Naive thymus-derived CD4-positive, alpha-beta T cell (primary cell): Measurements from ENCODE around the gene CCDC28A. TPM values are rescaled to one million over a fixed set of nuclear protein-coding genes. Genes with fewer than 3 reads are reported as not detected.

Experiments
- ATAC-seq: fragments of 150-1000 bp; cut with Tn5 transposase; 2 replicates; pipeline ENCODE4 v1.10.0; 2021; ENCODE audit warnings: mild to moderate bottlenecking, moderate library complexity
- CTCF ChIA-PET: fragments of 350-600 bp; sonication (Branson Sonifier 250); formaldehyde crosslinking; loops from one replicate; lab custom pipeline; 2021; ENCODE audit warnings: antibody characterized with exemption; lab: Charles Lee
- POLR2A ChIA-PET: fragments of 350-600 bp; sonication (Branson Sonifier 250); formaldehyde crosslinking; loops from one replicate; lab custom pipeline; 2021; ENCODE audit warnings: antibody characterized with exemption, inconsistent platforms; lab: Charles Lee
- DNase-seq, 9 donors: peaks; one replicate each; pipeline versions ENCODE4 v3.0.0 to v3.0.0-alpha.2; 2020 to 2022; ENCODE audit warnings: mixed read lengths in 1 of 9
- H3K27ac ChIP-seq: one replicate; pipeline ENCODE4 v1.7.0; 2013; ENCODE audit warnings: mild to moderate bottlenecking, low read depth, low read length, moderate library complexity
- H3K27me3 ChIP-seq, 2 donors: one replicate each; pipeline ENCODE4 v1.7.0; 2013; ENCODE audit warnings: low read length in 2 of 2, mild to moderate bottlenecking in 2 of 2, moderate library complexity in 2 of 2; ENCODE audit not compliant: control insufficient read depth in 2 of 2, insufficient read depth in 2 of 2
- H3K36me3 ChIP-seq, 3 experiments: 1 replicate in 2 of 3; 2 replicates in 1 of 3; pipeline ENCODE4 v1.7.0; 2013; ENCODE audit warnings: low read length in 3 of 3, mild to moderate bottlenecking in 3 of 3, moderate library complexity in 1 of 3; ENCODE audit not compliant: insufficient read depth in 3 of 3, control insufficient read depth in 2 of 3
- H3K4me1 ChIP-seq, 2 donors: one replicate each; pipeline ENCODE4 v1.7.0; 2013; ENCODE audit warnings: low read length in 2 of 2, mild to moderate bottlenecking in 2 of 2, moderate library complexity in 1 of 2; ENCODE audit not compliant: control insufficient read depth in 2 of 2, insufficient read depth in 2 of 2
- H3K4me3 ChIP-seq: 2 replicates; pipeline ENCODE4 v1.7.0; 2013; ENCODE audit warnings: mild to moderate bottlenecking, low read length
- H3K9me3 ChIP-seq, 3 experiments: 1 replicate in 2 of 3; 2 replicates in 1 of 3; pipeline ENCODE4 v1.7.0; 2013; ENCODE audit warnings: low read length in 3 of 3; ENCODE audit not compliant: control insufficient read depth in 2 of 3
- H3K27ac Mint-ChIP-seq, 9 donors: one replicate each; pipeline ENCODE4 v1.8.0; 2020 to 2022; ENCODE audit warnings: mixed read lengths in 9 of 9, mild to moderate bottlenecking in 8 of 9, moderate library complexity in 5 of 9, inconsistent platforms in 2 of 9
- H3K27me3 Mint-ChIP-seq, 5 donors: one replicate each; pipeline ENCODE4 v1.8.0; 2021 to 2022; ENCODE audit warnings: mixed read lengths in 5 of 5, mild to moderate bottlenecking in 1 of 5
- H3K36me3 Mint-ChIP-seq, 5 donors: one replicate each; pipeline ENCODE4 v1.8.0; 2020 to 2022; ENCODE audit warnings: mixed read lengths in 5 of 5, mild to moderate bottlenecking in 3 of 5, inconsistent platforms in 1 of 5
- H3K4me1 Mint-ChIP-seq, 7 donors: one replicate each; pipeline ENCODE4 v1.8.0; 2020 to 2022; ENCODE audit warnings: mixed read lengths in 7 of 7, mild to moderate bottlenecking in 3 of 7, inconsistent platforms in 1 of 7
- H3K4me3 Mint-ChIP-seq, 10 donors: one replicate each; pipeline ENCODE4 v1.8.0; 2020 to 2022; ENCODE audit warnings: mild to moderate bottlenecking in 10 of 10, mixed read lengths in 10 of 10, moderate library complexity in 6 of 10, inconsistent platforms in 2 of 10
- H3K9me3 Mint-ChIP-seq, 11 donors: one replicate each; pipeline ENCODE4 v1.8.0; 2020 to 2022; ENCODE audit warnings: mixed read lengths in 11 of 11, mild to moderate bottlenecking in 4 of 11, inconsistent platforms in 1 of 11, moderate library complexity in 1 of 11
- intact Hi-C, 2 donors: fragments of 100-400 bp; cut with micrococcal nuclease; formaldehyde crosslinking; loops; one replicate each; pipeline ENCODE4 v1.15.1; 2023
- polyA plus RNA-seq, 2 donors: library from polyadenylated mRNA; unstranded; fragments of 300-500 nt; fragmentation: Illumina TruSeq; gene quantifications; one replicate each; pipeline ENCODE4 v1.2.3, GENCODE V29; 2021
- total RNA-seq, 6 experiments: library from RNA in 5 of 6; stranded (reverse) in 5 of 6; gene quantifications; 1 replicate in 5 of 6; 2 replicates in 1 of 6; pipeline ENCODE4 v1.2.3 and lab custom pipeline; 2021 to 2026

Gene CCDC28A
- total and polyA plus RNA-seq, 7 experiments from 2014 or later, result 19.9 to 65.3 (median 32.4) TPM

DNA sequence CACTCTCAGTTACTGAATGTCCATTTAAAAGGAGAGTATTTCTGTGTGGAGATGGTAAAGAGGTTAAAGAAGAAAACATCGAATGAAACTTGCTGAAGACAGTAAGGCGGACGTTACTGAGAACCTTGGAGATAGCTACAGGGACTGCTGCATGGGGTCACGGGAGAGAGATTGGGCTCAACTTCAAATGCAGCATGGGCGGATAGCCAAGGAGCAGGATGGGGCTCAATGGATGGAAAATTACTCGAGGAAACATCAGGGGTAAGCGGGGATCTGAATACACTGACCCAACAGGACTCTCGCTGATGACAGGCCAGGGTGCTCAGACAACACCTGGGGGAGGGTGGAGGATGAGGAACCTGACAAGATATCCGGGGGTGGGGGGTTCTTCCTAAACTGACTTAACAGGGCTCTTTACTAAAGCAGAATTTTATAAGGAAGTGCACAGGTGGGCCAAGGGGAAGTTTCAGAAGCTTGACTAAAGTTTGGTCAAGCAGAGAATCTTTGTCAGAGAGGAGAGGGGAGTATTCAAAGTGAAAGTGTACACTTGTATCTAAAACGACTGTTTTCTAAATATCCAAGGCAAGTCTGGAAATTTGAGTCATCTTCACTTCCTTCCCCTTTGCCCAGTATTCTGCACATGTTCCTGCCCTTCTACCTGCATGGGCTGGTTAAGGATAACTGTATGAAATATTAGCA lies 45.1 kb downstream of the CCDC28A start:
- Mint-ChIP-seq H3K27me3 (no peaks in the 10 kb centered on the region), H3K9me3 (no peaks in the 10 kb centered on the region), H3K36me3 (no peaks in the 10 kb centered on the region), H3K27ac (peak overlapping the region in 1 of 9 donors; percentile 21), H3K4me1 (peaks cover 0 to 30% (median 0%) of the 10 kb centered on the region in 7 donors), H3K4me3 (peak overlapping the region in 1 of 10 donors; percentile 8)
- POLR2A ChIA-PET, result no interaction called here
- DNase-seq, result no peak
- intact Hi-C loops, result loop anchor here (5.0 kb wide), 5 partner anchors 209 to 1624 kb away; partner anchors contain the start of gene ABRACL (in 1 of the 2)
- CTCF ChIA-PET, result interaction anchor here (0.9 kb wide), 1 partner anchor 546 kb away, joined by 3 read pairs; no protein-coding TSS in a partner anchor
- ATAC-seq, result peak; percentile 16
- H3K9me3 ChIP-seq, result no peaks in the 10 kb centered on the region
- no peak overlapping the region for H3K27ac ChIP-seq
- H3K27me3 ChIP-seq, result no peaks in the 10 kb centered on the region
- H3K4me3 ChIP-seq, result no peak overlapping the region
- H3K36me3 ChIP-seq, result no peaks in the 10 kb centered on the region
- no peaks in the 10 kb centered on the region for H3K4me1 ChIP-seq

DNA sequence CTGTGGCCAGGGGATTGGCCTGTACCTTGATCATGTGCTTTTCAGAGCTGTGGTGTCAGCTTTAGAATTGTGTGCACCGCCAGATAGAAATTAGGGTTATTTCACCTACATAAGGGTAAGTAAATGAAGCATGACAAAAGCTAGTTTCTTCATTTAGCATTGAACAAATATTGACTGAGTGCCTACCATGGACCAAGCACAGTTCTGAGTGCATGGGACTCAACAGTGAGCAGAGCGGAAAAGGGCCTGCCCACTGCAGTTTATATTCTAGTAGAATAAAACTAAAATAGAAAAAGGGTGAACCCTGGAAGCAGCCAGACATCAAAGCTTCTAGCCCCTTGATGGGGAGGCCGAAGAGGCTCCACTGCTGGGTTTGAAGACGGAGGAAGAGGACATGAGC lies 48.0 kb downstream of the CCDC28A start:
- H3K9me3 Mint-ChIP-seq, result no peaks in the 10 kb centered on the region
- peaks cover 0 to 29% (median 7%) of the 10 kb centered on the region in 7 donors for H3K4me1 Mint-ChIP-seq
- Histone ChIP-seq H3K9me3 (no peaks in the 10 kb centered on the region), H3K4me3 (no peak overlapping the region), H3K36me3 (no peaks in the 10 kb centered on the region), H3K4me1 (peaks cover 0 to 4% of the 10 kb centered on the region in 2 donors), H3K27me3 (no peaks in the 10 kb centered on the region), H3K27ac (no peak overlapping the region)
- no peaks in the 10 kb centered on the region for H3K36me3 Mint-ChIP-seq
- no peaks in the 10 kb centered on the region for H3K27me3 Mint-ChIP-seq
- no peak overlapping the region for H3K4me3 Mint-ChIP-seq
- ATAC-seq, result no peak
- CTCF ChIA-PET, result no interaction called here
- no peak for DNase-seq
- H3K27ac Mint-ChIP-seq, result no peak overlapping the region
- intact Hi-C loops, result no loop called here
- POLR2A ChIA-PET, result no interaction called here

GRCh38 chr6:138824482-138825144 lies 51.0 kb downstream of the CCDC28A start:
- POLR2A ChIA-PET, result no interaction called here
- intact Hi-C loops, result no loop called here

DNA sequence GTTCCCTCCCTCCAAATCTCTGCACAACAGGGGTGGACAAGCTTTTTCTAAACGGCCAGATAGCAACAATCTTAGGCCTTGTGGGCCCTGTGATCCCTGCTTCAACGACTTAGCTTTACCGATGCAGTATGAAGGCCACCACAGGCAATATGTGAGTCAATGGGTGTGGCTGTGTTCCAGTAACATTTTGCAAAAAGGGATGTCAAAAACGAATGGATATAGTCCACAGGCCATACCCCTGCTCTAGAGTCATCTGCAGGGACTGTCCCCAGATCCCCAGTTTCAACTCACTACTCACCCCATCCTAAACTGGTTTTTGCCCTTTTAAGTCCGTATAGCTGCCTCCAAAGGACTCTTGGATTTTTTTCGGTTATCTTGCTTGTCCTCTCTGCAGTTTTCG lies 56.7 kb downstream of the CCDC28A start:
- H3K9me3 Mint-ChIP-seq, result peaks cover 0 to 3% (median 0%) of the 10 kb centered on the region in 11 donors
- H3K9me3 ChIP-seq, result no peaks in the 10 kb centered on the region
- H3K27ac Mint-ChIP-seq, result no peak overlapping the region
- H3K4me3 ChIP-seq, result no peak overlapping the region
- no peak for DNase-seq
- intact Hi-C loops, result no loop called here
- ChIA-PET POLR2A (no interaction called here), CTCF (interaction anchor here (0.9 kb wide), 1 partner anchor 322 kb away, joined by 3 read pairs; no protein-coding TSS in a partner anchor)
- no peaks in the 10 kb centered on the region for H3K4me1 Mint-ChIP-seq
- no peak overlapping the region for H3K4me3 Mint-ChIP-seq
- no peak for ATAC-seq
- no peaks in the 10 kb centered on the region for H3K27me3 Mint-ChIP-seq
- no peaks in the 10 kb centered on the region for H3K4me1 ChIP-seq
- no peak overlapping the region for H3K27ac ChIP-seq
- no peaks in the 10 kb centered on the region for H3K36me3 Mint-ChIP-seq
- no peaks in the 10 kb centered on the region for H3K27me3 ChIP-seq
- H3K36me3 ChIP-seq, result no peaks in the 10 kb centered on the region

More at GRCh38 chr6:138824482-138825144, 51.0 kb downstream of the CCDC28A start:
- Histone ChIP-seq H3K9me3 (no peaks in the 10 kb centered on the region), H3K4me1 (peaks cover 0 to 4% of the 10 kb centered on the region in 2 donors), H3K27ac (no peak overlapping the region), H3K4me3 (no peak overlapping the region), H3K36me3 (no peaks in the 10 kb centered on the region), H3K27me3 (no peaks in the 10 kb centered on the region)
- Mint-ChIP-seq H3K9me3 (peaks cover 0 to 3% (median 0%) of the 10 kb centered on the region in 11 donors), H3K27ac (peak overlapping the region in 5 of 9 donors; percentile 2 to 71 (median 28)), H3K27me3 (no peaks in the 10 kb centered on the region), H3K36me3 (no peaks in the 10 kb centered on the region), H3K4me1 (peaks cover 0 to 10% (median 7%) of the 10 kb centered on the region in 7 donors), H3K4me3 (peak overlapping the region in 1 of 10 donors; percentile 68)
- no peak for ATAC-seq
- CTCF ChIA-PET, result no interaction called here
- DNase-seq, result peak in 7 of 9 donors; percentile 12 to 38 (median 14)

DNA sequence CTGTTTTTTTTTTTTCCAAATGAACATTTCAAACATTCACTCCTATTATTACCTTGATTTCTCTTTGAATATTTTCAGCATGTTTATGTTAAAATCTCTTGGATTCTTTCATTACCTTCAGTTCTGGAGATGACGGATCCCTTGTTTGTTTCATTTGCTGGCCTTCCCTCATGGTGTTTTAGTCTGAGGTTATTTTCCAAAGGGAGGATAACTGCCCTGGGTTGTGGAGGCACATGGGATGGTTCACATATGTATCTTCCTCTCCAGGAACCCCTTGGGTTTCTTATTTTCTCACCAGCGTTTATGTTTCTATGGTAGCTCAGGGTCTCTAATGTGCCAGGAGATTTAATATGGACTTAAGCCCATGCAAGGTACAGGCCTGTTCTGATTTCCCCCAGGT lies 58.6 kb downstream of the CCDC28A start:
- no peak for ATAC-seq
- H3K27ac ChIP-seq, result no peak overlapping the region
- H3K4me3 Mint-ChIP-seq, result no peak overlapping the region
- POLR2A ChIA-PET, result no interaction called here
- no peaks in the 10 kb centered on the region for H3K36me3 ChIP-seq
- H3K27me3 Mint-ChIP-seq, result no peaks in the 10 kb centered on the region
- CTCF ChIA-PET, result no interaction called here
- intact Hi-C loops, result no loop called here
- no peaks in the 10 kb centered on the region for H3K27me3 ChIP-seq
- H3K36me3 Mint-ChIP-seq, result no peaks in the 10 kb centered on the region
- no peak overlapping the region for H3K27ac Mint-ChIP-seq
- H3K4me1 ChIP-seq, result no peaks in the 10 kb centered on the region
- H3K4me3 ChIP-seq, result no peak overlapping the region
- no peak for DNase-seq
- no peaks in the 10 kb centered on the region for H3K9me3 ChIP-seq
- H3K4me1 Mint-ChIP-seq, result no peaks in the 10 kb centered on the region
- no peaks in the 10 kb centered on the region for H3K9me3 Mint-ChIP-seq

- Mint-ChIP-seq H3K27me3 (no peaks in the 10 kb centered on the region), H3K4me3 (no peak overlapping the region), H3K36me3 (no peaks in the 10 kb centered on the region), H3K9me3 (no peaks in the 10 kb centered on the region), H3K4me1 (no peaks in the 10 kb centered on the region), H3K27ac (peak overlapping the region in 1 of 9 donors; percentile 42)
- Histone ChIP-seq H3K27me3 (no peaks in the 10 kb centered on the region), H3K4me3 (no peak overlapping the region), H3K27ac (no peak overlapping the region), H3K4me1 (no peaks in the 10 kb centered on the region), H3K36me3 (no peaks in the 10 kb centered on the region), H3K9me3 (no peaks in the 10 kb centered on the region)
- no peak for ATAC-seq
- CTCF ChIA-PET, result interaction anchor here (0.7 kb wide), 1 partner anchor 36 kb away, joined by 3 read pairs; no protein-coding TSS in a partner anchor
- intact Hi-C loops, result no loop called here
- POLR2A ChIA-PET, result no interaction called here
- no peak for DNase-seq
These were observed 60.4 kb downstream of the CCDC28A start for GRCh38 chr6:138833816-138834539.
